Fibroblast of skin of scalp (primary cell): ENCODE data around the gene AIRE.
"Not testable (repeated sequence)": the region's sequence is repeated elsewhere in the genome, so short reads cannot be mapped to it uniquely, and the experiment has no call there.

Experiments used
- DNase-seq: peaks from one replicate; pipeline ENCODE4 v3.0.0-alpha.2; 2013

AIRE gene

GRCh38 chr21:44291936-44292811 lies 6.5 kb downstream of the AIRE start:
- DNase-seq, result no peak

GRCh38 chr21:44292812-44293195 lies 7.1 kb downstream of the AIRE start:
- DNase-seq, result no peak

DNA sequence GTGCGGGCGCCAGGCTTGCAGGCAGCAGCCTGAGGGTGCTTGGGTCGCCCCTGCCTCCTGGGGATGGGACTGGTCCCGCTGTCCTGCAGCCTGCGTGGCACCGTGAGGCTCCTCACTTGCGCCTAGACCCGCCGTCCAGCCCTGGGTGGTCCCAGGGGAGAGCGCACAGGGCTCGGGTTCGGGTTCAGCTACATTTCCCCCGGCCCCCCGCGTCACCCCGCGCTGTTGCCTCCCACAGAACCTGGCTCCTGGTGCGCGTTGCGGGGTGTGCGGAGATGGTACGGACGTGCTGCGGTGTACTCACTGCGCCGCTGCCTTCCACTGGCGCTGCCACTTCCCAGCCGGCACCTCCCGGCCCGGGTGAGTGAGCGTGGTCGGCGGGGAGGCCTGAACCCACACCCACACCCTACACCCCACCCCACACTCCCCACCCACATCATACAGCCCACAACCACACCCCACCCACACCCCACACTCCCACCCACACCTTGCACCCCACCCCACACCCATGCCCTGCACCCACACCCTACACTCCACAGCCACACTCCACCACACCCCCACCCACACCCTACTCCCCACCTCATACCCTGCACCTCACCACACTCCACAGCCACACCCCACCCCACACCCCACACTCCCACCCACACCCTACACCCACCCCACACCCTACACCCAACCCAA lies 8.0 kb downstream of the AIRE start:
- DNase-seq, result no peak

- peak; percentile 61 for DNase-seq
Measured at GRCh38 chr21:44294391-44295162, 8.9 kb downstream of the AIRE start.

DNA sequence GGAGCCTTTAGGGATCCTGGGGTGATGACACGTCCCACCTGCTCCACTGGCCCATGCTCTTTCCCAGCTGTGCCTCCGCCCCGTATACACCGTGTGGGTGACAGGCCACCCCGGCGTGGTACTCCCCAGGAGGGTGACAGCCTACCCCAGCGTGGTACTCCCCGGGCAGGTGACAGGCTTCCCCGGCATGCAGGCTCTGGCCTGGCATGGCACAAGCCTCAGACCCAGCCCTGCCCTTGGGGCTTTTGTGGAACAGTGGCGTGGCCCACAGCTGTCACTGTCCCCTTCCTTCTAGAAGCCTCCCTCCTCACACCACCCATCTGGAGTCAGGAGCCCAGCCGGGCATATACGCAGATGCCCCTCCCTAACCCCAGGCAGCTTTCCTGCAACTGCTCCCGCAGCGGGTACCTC lies 9.5 kb downstream of the AIRE start:
- DNase-seq, result peak; percentile 19

- no peak for DNase-seq
Measured at GRCh38 chr21:44295646-44296045, 10.0 kb downstream of the AIRE start.

- DNase-seq, result no peak
Measured at GRCh38 chr21:44296103-44296519, 10.4 kb downstream of the AIRE start.

DNA sequence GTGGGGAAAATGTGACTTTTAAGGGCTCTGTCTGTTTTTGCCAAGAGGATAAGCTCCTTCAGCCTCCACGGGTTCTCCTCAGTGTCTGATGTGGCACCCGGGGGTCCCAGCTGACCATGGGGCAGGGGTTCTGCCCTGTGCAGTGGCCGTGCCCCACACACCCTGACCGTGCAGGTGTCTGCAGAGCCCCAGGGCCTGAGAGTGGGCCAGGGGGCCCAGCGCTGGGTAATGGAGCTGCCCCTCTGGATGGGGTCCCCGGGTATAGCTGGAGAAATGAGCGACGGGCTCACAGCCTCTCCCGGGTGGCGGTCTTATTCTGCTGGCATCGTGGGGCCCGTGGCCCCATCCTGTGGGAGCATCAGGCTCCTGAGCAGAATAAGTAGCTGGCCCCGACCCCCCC lies 11.2 kb downstream of the AIRE start:
- no peak for DNase-seq

GRCh38 chr21:44297525-44298290 lies 12.0 kb downstream of the AIRE start:
- peak; percentile 81 for DNase-seq

- peak; percentile 34 for DNase-seq
Measured at GRCh38 chr21:44298301-44298700, 12.6 kb downstream of the AIRE start.

GRCh38 chr21:44299085-44299457 lies 13.4 kb downstream of the AIRE start:
- peak; percentile 15 for DNase-seq

DNA sequence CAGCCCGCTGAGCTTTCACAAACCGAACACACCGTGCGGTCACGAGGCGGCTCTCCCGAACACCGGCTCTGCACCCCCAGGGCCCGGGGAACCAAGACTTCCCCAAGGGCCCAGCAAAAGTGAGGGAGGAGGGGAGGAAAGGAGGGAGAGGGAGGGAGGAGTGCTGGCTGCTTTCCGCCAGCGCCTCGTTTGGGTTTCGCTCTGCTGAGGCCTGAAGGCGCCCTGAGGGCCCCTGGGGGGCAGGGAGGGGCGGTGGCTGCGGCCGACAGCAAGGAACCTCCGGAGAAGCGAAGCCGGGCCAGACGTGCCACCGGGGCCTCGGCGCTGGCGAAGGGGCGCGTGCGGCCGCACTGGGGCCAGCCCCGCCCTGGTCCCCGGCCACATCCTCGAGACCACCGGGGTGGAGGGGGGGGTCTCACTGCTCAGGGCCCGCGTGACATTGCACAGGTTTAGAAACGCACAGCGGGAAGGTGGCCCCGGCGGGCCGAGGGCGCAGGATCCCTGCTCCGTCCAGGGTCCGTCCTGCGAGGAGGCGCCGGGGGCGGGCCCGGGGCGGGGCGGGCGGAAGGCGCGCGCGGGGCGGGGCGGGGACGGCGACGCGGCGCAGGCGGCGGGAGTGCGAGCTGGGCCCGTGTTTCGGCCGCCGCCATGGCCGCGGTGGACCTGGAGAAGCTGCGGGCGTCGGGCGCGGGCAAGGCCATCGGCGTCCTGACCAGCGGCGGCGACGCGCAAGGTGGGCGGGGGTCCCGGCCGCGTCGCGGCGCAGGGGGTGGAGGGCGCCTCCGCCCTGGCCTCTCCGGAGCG lies 14.0 kb downstream of the AIRE start, which contains the start of gene PFKL:
Gene PFKL, plus strand, starts transcription at position 596 of the 804 bp plus-strand sequence. Its CDS starts 53 bp downstream, at position 649.
- peak; percentile 74 for DNase-seq

- DNase-seq, result peak; percentile 71
Measured at GRCh38 chr21:44300262-44300959, 14.7 kb downstream of the AIRE start.

- no peak for DNase-seq
Measured at GRCh38 chr21:44301141-44301540, 15.5 kb downstream of the AIRE start.

DNA sequence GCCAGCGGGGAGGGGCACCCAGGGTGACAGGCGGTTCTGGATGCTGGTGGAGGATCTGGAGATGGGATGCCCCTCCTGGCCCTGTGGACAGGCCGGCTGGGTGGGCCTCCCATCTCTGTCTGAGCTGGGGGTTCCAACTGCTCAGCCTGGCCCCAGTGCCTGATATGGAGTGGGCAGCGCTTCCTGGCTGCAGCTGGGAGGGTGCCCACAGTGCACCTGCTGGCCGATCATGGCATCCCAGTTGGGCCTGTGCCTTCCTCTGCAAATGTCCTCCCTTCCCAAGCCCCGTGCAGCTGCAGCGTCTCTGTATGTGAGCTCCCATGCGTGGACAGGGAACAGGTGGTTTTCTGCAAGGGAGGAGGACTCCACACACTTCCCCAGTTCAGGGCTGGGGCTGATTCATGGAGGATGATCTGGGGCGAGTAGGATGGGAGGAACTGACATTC lies 16.3 kb downstream of the AIRE start:
- no peak for DNase-seq

DNA sequence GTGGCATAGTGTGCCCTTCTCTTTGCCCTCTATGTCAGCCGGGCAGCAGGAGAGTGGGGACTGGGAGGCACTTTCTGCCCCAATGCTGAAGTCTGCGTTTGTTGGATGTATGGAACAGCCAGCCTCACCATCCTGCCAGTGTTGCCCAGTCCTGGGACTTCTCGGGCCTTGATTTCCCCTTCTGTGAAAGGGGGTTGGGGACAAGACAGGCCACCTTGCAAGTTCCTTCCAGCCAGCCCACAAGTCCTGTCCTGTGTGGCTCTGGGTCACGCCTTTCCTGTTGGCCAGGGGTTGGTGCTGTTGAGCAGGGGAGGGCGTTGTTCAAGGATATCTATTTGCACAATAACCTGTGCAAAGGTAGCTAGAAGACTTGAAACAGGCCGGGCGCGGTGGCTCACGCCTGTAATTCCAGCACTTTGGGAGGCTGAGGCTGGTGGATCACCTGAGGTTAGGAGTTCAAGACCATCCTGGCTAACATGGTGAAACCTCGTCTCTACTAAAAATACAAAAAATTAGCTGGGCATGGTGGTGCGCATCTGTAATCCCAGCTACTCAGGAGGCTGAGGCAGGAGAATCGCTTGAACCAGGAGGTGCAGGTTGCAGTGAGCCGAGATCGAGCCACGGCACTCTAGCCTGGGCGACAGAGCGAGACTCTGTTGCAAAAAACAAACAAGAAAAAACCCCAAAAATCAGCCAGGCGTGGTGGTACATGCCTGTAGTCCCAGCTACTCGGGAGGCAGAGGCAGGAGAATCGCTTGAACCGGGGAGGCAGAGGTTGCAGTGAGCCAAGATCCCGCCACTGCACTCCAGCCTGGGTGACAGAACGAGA lies 17.1 kb downstream of the AIRE start:
- DNase-seq, result not testable (repeated sequence)

DNA sequence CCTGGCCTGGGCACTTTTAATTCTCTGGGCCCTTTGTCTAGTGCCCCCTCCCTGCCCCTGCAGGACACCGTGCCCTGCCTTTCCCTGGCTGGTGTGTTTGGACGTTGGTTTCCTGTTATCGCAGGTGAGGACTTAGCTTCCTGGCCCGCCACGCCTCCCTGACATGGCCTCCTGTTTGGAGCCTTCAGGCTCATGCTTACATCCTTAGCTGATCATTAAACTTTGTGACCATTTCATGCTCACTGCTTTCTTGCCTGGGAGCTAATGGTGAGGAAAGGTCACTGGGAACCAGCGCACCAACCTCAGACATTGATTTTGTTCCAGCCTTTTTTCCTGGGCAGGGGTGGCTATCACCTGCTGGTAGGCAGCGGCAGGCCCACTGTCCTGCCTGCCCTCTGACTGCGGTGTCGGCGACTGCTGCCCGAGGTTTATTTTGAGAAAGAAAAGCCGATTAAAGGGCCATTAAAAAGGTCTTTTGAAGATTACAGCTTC lies 17.9 kb downstream of the AIRE start:
- no peak for DNase-seq

DNA sequence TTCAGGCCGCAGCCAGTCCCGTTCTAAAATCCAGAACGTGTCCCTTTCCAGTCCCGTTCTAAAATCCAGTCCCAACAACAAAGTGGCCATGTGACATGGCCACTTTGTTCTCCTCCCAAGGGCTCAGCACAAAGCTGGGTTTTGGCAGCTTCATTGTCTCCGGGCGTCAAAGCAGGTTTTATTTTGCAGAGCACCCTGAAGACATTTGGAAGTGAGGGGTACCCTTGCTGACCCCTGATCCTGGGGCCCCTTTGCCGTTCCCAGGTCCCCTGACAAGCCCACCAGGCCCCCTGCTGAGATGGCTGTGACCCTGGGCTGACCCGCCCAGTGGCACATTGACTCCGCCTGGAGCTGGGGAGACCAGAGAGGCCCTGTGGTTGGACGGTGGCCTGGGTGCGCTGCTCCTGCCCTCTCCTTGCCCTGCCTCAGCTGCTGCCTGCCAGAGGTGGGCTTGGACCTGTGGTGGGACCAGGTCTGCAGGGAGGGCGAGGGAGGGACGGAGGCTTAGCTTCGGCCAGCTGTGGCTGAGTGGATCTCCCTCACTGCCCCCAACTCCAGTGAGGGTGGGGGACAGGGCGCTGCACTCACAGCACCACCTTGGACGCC lies 18.4 kb downstream of the AIRE start:
- DNase-seq, result no peak

DNA sequence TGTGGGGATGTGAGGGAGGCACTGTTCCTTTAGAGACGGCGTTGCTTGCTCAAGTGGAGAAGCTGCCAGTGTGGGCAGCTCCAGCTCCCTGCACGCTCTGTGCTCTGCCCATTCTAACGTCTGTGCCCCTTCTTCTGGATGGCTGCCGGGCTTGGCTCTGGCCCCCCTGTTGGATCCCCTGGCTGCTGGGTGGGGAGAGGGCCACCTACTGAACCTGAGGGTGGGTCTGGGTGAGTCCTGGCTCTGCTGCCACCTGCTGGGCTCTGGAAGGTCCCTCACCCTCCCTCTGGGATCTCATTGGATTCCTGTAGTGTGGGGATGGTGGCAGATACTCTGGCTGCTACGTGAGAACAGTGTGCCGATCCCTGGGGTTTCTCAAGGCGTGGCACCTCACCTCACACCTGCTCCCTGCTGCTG lies 19.2 kb downstream of the AIRE start:
- peak; percentile 39 for DNase-seq
